ENCODE data around the gene BRINP3. TPM values are rescaled to one million over a fixed set of nuclear protein-coding genes. Genes with fewer than 3 reads are reported as not detected.

The BRINP3 gene
- total and polyA plus RNA-seq, 3 donors from 2014 or later = 2.0 to 10.6 (median 2.2) TPM

DNA sequence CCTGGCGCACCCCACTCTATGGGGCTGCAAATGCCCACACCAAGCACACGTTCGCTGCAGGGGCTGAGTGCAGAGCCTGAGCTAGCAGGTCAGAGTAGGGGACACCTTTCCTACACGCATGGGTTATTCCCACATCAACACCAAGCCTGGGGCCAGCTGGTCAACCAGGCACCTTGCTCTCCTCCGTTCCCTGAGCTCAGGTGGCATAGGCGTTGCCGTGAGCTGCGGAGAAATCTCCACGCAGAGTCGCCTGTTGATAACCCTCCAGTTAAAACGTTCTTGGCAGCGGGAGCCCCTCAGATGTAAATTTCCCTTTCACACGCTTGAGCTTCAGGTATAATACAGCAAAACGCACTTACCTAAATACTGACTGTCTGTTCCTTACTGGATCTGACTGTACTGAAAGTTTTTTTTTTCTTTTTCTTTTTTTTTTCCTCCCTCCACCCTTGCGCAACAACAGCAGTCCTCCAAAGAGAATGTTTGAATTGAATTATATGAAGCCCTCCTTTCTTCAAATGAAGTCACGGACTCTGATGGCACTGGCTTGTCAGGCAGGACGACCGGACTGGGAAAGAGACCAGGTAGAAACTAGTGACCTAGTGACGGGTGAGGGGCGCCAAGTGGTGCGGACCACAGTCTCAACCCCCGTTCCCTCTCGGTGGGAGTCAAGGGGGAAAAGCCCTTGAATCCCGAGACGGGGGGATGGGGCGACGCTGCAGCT lies 2.1 kb downstream of the BRINP3 start:
- Histone ChIP-seq H3K27me3 (no peaks in the 10 kb centered on the region), H3K9me3 (no peaks in the 10 kb centered on the region), H3K27ac (no peak overlapping the region), H3K4me3 (peak overlapping the region; percentile 4 to 15), H3K4me1 (no peaks in the 10 kb centered on the region), H3K36me3 (ENCODE audit: low read depth, missing control alignments) (no peaks in the 10 kb centered on the region)
- intact Hi-C loops (cut with DNase I; ENCODE audit: low total_unique reads) = no loop called here
- WGBS, 2 donors = 0 to 2% methylated on average over 27 of the region's 27 CpGs
- no peak for TF ChIP-seq POLR2A (IDR thresholded peaks at IDR 0.05)
- TF ChIP-seq, protein P1, sequence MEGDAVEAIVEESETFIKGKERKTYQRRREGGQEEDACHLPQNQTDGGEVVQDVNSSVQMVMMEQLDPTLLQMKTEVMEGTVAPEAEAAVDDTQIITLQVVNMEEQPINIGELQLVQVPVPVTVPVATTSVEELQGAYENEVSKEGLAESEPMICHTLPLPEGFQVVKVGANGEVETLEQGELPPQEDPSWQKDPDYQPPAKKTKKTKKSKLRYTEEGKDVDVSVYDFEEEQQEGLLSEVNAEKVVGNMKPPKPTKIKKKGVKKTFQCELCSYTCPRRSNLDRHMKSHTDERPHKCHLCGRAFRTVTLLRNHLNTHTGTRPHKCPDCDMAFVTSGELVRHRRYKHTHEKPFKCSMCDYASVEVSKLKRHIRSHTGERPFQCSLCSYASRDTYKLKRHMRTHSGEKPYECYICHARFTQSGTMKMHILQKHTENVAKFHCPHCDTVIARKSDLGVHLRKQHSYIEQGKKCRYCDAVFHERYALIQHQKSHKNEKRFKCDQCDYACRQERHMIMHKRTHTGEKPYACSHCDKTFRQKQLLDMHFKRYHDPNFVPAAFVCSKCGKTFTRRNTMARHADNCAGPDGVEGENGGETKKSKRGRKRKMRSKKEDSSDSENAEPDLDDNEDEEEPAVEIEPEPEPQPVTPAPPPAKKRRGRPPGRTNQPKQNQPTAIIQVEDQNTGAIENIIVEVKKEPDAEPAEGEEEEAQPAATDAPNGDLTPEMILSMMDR (IDR thresholded peaks at IDR 0.05) = no peak
- no peak for DNase-seq

DNA sequence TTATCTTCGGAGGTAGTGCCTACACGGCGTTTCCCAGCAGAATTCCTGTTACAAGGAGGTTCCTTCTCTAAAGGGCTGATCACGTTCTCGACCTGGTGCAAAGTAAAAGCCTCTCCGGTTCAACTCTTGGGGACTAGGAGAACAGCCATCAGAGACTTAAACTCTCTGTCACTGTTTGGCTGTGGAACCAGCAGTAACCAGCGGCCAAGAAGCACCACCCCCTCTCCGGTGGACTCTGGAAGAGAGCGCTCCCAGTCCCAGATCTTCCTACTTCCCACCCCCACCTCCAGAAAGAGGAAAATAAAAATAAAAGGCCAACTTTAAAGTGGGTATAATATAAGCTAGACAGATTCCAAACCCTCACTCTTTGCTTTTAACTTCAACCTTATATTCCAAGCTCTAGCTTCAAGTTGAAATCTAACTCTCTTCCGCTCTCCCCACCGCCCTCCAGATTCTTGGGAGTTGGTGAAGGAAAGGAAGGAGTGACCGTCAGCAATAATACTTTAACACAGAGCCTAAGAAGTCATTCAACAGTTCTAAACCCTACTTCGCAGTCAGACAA lies 2.9 kb downstream of the BRINP3 start:
- H3K4me3 ChIP-seq = peak overlapping the region in 1 of 2 donors; percentile 2
- DNase-seq = no peak
- intact Hi-C loops (cut with DNase I; ENCODE audit: low total_unique reads) = no loop called here
- H3K9me3 ChIP-seq = no peaks in the 10 kb centered on the region
- no peaks in the 10 kb centered on the region for H3K27me3 ChIP-seq
- H3K4me1 ChIP-seq = no peaks in the 10 kb centered on the region
- no peak for TF ChIP-seq POLR2A (IDR thresholded peaks at IDR 0.05)
- TF ChIP-seq, protein P1 (IDR thresholded peaks at IDR 0.05) = no peak
- no peaks in the 10 kb centered on the region for H3K36me3 ChIP-seq (ENCODE audit: low read depth, missing control alignments)
- no peak overlapping the region for H3K27ac ChIP-seq
- 11 to 14% methylated on average over 13 of the region's 13 CpGs for WGBS, 2 donors

DNA sequence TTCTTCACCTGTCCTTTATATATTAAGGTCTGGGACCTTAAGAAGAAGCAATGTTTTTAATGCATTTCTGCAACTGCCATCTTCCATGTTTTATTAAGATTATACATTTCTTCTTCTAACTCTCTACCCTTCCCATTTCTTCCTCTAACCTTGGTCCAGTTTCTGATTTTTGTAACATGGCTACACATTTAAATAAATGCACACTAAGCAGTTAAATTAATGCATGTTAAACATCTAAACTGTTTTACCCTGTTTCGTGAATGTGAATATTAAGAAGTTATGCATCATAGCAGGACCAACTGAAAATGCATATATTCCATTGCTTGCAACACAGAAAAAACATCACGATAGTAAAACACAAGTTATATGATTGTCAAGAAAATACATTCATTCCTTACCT lies 3.7 kb downstream of the BRINP3 start:
- DNase-seq = no peak
- H3K36me3 ChIP-seq (ENCODE audit: low read depth, missing control alignments) = no peaks in the 10 kb centered on the region
- no peaks in the 10 kb centered on the region for H3K4me1 ChIP-seq
- no peak overlapping the region for H3K4me3 ChIP-seq
- H3K9me3 ChIP-seq = no peaks in the 10 kb centered on the region
- 54 to 73% methylated on average over 2 of the region's 2 CpGs for WGBS, 2 donors
- no peak overlapping the region for H3K27ac ChIP-seq
- intact Hi-C loops (cut with DNase I; ENCODE audit: low total_unique reads) = no loop called here
- no peaks in the 10 kb centered on the region for H3K27me3 ChIP-seq
- TF ChIP-seq POLR2A (IDR thresholded peaks at IDR 0.05) = no peak
- TF ChIP-seq, protein P1 (IDR thresholded peaks at IDR 0.05) = no peak

DNA sequence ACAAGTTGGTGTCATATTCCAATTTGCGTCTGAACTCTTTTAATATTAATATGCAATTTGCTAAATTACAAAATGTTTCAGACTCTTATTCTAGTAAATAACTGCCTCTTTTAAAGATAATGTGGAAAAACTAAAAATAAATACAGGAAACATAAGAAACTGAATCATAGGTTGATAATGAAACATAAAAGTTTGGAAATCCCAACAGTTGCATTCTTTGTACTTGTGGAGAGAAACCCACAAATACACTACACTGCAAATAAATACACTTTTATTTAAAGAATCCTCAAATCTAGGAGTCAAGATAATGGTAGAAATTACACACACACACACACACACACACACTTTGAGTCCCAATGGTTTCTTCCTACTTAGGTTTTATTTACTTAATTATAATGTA lies 5.2 kb downstream of the BRINP3 start:
- Histone ChIP-seq H3K4me1 (no peaks in the 10 kb centered on the region), H3K36me3 (ENCODE audit: low read depth, missing control alignments) (no peaks in the 10 kb centered on the region), H3K4me3 (no peak overlapping the region), H3K27ac (no peak overlapping the region), H3K27me3 (no peaks in the 10 kb centered on the region), H3K9me3 (no peaks in the 10 kb centered on the region)
- TF ChIP-seq, protein P1 (IDR thresholded peaks at IDR 0.05) = no peak
- TF ChIP-seq POLR2A (IDR thresholded peaks at IDR 0.05) = no peak
- DNase-seq = no peak
- WGBS, 2 donors = 62 to 74% methylated on average over 1 of the region's 1 CpG
- intact Hi-C loops (cut with DNase I; ENCODE audit: low total_unique reads) = no loop called here

DNA sequence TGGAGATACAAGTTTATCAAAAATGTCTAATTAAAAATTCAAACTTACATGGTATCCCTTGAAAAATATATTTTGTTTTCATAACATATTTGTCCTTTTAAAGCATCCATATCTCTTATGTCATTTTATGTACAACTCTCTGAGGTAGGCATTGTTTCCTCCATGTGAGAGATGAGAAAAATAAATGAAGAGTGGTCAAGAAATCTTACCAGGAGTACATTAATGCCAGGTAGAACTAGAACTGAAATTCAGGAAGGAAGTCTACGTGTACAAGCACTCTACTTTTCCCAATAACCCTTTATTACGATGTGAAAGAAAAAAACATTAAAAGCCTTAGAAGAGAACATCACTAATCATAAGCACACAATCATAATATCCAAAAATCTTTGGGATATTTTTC lies 5.6 kb downstream of the BRINP3 start:
- intact Hi-C loops (cut with DNase I; ENCODE audit: low total_unique reads) = no loop called here
- Histone ChIP-seq H3K27ac (no peak overlapping the region), H3K9me3 (no peaks in the 10 kb centered on the region), H3K4me1 (no peaks in the 10 kb centered on the region), H3K36me3 (ENCODE audit: low read depth, missing control alignments) (no peaks in the 10 kb centered on the region), H3K27me3 (no peaks in the 10 kb centered on the region), H3K4me3 (no peak overlapping the region)
- no peak for TF ChIP-seq POLR2A (IDR thresholded peaks at IDR 0.05)
- TF ChIP-seq, protein P1 (IDR thresholded peaks at IDR 0.05) = no peak
- no peak for DNase-seq
- 70 to 85% methylated on average over 2 of the region's 2 CpGs for WGBS, 2 donors
